ENCODE measurements around the gene RNF220. TPM values are rescaled to one million over a fixed set of nuclear protein-coding genes. Genes with fewer than 3 reads are reported as not detected.
"Not testable (repeated sequence)": the region's sequence is repeated elsewhere in the genome, so short reads cannot be mapped to it uniquely, and the experiment has no call there.

The RNF220 gene
- total RNA-seq, 1 experiment from 2014 or later = 128 TPM

GRCh38 chr1:44664730-44665370 is 259.8 kb downstream of the RNF220 start:
- no peak overlapping the region; the same call in 1 of the 2 replicates for H3K27ac Mint-ChIP-seq
- no peaks in the 10 kb centered on the region for H3K36me3 Mint-ChIP-seq
- ATAC-seq (no peak), DNase-seq (ENCODE audit: low spot score) (no peak)
- peaks cover 12% of the 10 kb centered on the region for H3K4me1 Mint-ChIP-seq
- no peak for TF ChIP-seq ZNF263 (CRISPR knock-in tag; IDR thresholded peaks at IDR 0.05; ENCODE audit: low read depth)
- TF ChIP-seq, protein P1, sequence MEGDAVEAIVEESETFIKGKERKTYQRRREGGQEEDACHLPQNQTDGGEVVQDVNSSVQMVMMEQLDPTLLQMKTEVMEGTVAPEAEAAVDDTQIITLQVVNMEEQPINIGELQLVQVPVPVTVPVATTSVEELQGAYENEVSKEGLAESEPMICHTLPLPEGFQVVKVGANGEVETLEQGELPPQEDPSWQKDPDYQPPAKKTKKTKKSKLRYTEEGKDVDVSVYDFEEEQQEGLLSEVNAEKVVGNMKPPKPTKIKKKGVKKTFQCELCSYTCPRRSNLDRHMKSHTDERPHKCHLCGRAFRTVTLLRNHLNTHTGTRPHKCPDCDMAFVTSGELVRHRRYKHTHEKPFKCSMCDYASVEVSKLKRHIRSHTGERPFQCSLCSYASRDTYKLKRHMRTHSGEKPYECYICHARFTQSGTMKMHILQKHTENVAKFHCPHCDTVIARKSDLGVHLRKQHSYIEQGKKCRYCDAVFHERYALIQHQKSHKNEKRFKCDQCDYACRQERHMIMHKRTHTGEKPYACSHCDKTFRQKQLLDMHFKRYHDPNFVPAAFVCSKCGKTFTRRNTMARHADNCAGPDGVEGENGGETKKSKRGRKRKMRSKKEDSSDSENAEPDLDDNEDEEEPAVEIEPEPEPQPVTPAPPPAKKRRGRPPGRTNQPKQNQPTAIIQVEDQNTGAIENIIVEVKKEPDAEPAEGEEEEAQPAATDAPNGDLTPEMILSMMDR (IDR thresholded peaks at IDR 0.05) = no peak
- no peak for TF ChIP-seq SMAD3 (CRISPR knock-in tag; IDR thresholded peaks at IDR 0.05; ENCODE audit: borderline replicate concordance)
- TF ChIP-seq, protein P2, sequence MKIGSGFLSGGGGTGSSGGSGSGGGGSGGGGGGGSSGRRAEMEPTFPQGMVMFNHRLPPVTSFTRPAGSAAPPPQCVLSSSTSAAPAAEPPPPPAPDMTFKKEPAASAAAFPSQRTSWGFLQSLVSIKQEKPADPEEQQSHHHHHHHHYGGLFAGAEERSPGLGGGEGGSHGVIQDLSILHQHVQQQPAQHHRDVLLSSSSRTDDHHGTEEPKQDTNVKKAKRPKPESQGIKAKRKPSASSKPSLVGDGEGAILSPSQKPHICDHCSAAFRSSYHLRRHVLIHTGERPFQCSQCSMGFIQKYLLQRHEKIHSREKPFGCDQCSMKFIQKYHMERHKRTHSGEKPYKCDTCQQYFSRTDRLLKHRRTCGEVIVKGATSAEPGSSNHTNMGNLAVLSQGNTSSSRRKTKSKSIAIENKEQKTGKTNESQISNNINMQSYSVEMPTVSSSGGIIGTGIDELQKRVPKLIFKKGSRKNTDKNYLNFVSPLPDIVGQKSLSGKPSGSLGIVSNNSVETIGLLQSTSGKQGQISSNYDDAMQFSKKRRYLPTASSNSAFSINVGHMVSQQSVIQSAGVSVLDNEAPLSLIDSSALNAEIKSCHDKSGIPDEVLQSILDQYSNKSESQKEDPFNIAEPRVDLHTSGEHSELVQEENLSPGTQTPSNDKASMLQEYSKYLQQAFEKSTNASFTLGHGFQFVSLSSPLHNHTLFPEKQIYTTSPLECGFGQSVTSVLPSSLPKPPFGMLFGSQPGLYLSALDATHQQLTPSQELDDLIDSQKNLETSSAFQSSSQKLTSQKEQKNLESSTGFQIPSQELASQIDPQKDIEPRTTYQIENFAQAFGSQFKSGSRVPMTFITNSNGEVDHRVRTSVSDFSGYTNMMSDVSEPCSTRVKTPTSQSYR (CRISPR knock-in tag; IDR thresholded peaks at IDR 0.05) = no peak
- no peak for TF ChIP-seq USF2 (CRISPR knock-in tag; IDR thresholded peaks at IDR 0.05)
- TF ChIP-seq KAT7 (CRISPR knock-in tag; IDR thresholded peaks at IDR 0.05; ENCODE audit: borderline replicate concordance) = no peak
- no peak for TF ChIP-seq ZNF671 (CRISPR knock-in tag; IDR thresholded peaks at IDR 0.05)
- TF ChIP-seq RELA (CRISPR knock-in tag; IDR thresholded peaks at IDR 0.05; ENCODE audit: borderline replicate concordance) = no peak
- no peak for TF ChIP-seq ZNF532 (CRISPR knock-in tag; IDR thresholded peaks at IDR 0.05; ENCODE audit: borderline replicate concordance)
- TF ChIP-seq NFYB (CRISPR knock-in tag; conservative IDR thresholded peaks at IDR 0.05; ENCODE audit: low read depth) = no peak
- TF ChIP-seq, protein P3, sequence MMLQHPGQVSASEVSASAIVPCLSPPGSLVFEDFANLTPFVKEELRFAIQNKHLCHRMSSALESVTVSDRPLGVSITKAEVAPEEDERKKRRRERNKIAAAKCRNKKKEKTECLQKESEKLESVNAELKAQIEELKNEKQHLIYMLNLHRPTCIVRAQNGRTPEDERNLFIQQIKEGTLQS (CRISPR knock-in tag; conservative IDR thresholded peaks at IDR 0.05) = no peak
- TF ChIP-seq, protein P4, sequence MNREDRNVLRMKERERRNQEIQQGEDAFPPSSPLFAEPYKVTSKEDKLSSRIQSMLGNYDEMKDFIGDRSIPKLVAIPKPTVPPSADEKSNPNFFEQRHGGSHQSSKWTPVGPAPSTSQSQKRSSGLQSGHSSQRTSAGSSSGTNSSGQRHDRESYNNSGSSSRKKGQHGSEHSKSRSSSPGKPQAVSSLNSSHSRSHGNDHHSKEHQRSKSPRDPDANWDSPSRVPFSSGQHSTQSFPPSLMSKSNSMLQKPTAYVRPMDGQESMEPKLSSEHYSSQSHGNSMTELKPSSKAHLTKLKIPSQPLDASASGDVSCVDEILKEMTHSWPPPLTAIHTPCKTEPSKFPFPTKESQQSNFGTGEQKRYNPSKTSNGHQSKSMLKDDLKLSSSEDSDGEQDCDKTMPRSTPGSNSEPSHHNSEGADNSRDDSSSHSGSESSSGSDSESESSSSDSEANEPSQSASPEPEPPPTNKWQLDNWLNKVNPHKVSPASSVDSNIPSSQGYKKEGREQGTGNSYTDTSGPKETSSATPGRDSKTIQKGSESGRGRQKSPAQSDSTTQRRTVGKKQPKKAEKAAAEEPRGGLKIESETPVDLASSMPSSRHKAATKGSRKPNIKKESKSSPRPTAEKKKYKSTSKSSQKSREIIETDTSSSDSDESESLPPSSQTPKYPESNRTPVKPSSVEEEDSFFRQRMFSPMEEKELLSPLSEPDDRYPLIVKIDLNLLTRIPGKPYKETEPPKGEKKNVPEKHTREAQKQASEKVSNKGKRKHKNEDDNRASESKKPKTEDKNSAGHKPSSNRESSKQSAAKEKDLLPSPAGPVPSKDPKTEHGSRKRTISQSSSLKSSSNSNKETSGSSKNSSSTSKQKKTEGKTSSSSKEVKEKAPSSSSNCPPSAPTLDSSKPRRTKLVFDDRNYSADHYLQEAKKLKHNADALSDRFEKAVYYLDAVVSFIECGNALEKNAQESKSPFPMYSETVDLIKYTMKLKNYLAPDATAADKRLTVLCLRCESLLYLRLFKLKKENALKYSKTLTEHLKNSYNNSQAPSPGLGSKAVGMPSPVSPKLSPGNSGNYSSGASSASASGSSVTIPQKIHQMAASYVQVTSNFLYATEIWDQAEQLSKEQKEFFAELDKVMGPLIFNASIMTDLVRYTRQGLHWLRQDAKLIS (CRISPR knock-in tag; IDR thresholded peaks at IDR 0.05; ENCODE audit: borderline replicate concordance) = no peak
- TF ChIP-seq, protein P5, sequence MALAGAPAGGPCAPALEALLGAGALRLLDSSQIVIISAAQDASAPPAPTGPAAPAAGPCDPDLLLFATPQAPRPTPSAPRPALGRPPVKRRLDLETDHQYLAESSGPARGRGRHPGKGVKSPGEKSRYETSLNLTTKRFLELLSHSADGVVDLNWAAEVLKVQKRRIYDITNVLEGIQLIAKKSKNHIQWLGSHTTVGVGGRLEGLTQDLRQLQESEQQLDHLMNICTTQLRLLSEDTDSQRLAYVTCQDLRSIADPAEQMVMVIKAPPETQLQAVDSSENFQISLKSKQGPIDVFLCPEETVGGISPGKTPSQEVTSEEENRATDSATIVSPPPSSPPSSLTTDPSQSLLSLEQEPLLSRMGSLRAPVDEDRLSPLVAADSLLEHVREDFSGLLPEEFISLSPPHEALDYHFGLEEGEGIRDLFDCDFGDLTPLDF (CRISPR knock-in tag; IDR thresholded peaks at IDR 0.05) = no peak
- TF ChIP-seq EMX1 (CRISPR knock-in tag; IDR thresholded peaks at IDR 0.05) = no peak
- TF ChIP-seq CBFB (CRISPR knock-in tag; IDR thresholded peaks at IDR 0.05; ENCODE audit: low read depth) = no peak
- TF ChIP-seq, protein P6, sequence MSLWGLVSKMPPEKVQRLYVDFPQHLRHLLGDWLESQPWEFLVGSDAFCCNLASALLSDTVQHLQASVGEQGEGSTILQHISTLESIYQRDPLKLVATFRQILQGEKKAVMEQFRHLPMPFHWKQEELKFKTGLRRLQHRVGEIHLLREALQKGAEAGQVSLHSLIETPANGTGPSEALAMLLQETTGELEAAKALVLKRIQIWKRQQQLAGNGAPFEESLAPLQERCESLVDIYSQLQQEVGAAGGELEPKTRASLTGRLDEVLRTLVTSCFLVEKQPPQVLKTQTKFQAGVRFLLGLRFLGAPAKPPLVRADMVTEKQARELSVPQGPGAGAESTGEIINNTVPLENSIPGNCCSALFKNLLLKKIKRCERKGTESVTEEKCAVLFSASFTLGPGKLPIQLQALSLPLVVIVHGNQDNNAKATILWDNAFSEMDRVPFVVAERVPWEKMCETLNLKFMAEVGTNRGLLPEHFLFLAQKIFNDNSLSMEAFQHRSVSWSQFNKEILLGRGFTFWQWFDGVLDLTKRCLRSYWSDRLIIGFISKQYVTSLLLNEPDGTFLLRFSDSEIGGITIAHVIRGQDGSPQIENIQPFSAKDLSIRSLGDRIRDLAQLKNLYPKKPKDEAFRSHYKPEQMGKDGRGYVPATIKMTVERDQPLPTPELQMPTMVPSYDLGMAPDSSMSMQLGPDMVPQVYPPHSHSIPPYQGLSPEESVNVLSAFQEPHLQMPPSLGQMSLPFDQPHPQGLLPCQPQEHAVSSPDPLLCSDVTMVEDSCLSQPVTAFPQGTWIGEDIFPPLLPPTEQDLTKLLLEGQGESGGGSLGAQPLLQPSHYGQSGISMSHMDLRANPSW (CRISPR knock-in tag; conservative IDR thresholded peaks at IDR 0.05; ENCODE audit: low read depth) = no peak
- ChIA-PET POLR2A (no interaction called here), CTCF (interaction anchor here (2.0 kb wide), 1 partner anchor 12 kb away, joined by 9 read pairs; no protein-coding TSS in a partner anchor)
- no peak overlapping the region for H3K4me3 Mint-ChIP-seq
- no peaks in the 10 kb centered on the region for H3K27me3 Mint-ChIP-seq (ENCODE audit: low read depth)
- no peaks in the 10 kb centered on the region for H3K9me3 Mint-ChIP-seq

DNA sequence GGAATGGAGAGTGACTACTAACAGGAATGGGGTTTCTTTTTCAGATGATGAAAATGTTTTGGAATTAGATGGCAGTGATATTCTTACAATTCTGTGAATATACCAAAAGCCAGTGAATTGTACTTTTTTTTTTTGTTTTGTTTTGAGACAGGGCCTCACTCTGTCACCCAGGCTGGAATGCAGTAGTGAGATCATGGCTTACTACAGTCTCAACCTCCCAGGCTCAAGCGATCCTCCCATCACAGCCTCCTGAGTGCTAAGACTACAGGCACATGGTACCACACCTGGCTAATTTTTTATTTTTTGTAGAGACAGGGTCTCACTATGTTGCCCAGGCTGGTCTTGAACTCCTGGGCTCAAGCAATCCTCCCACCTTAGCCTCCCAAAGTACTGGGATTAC is 261.7 kb downstream of the RNF220 start:
- H3K27me3 Mint-ChIP-seq (ENCODE audit: low read depth); H3K9me3 Mint-ChIP-seq; H3K4me3 Mint-ChIP-seq; H3K27ac Mint-ChIP-seq; CTCF ChIA-PET; ATAC-seq; DNase-seq (ENCODE audit: low spot score); H3K36me3 Mint-ChIP-seq; POLR2A ChIA-PET: not testable (repeated sequence)
- H3K4me1 Mint-ChIP-seq = peaks cover 11% of the 10 kb centered on the region

Data from WTC11 (cell line).